Measurements from ENCODE around the gene TSPAN14.

DNA sequence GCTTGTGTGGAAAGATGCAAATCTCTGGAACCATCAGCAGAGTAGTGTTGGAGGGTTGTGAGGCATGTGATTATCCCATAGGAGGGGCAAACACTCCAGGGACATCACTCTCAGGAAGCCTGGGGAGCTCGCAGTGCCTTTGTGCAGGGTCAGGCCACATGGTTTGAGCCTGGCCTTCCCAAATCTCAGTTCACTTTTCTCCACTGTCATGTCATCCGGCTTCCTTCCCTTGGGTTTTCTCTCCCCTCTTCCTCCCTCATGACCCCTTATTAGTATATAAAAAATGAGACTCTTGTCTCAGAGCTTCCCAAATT is 20.4 kb downstream of the TSPAN14 start:
- TF ChIP-seq CTCF (IDR thresholded peaks at IDR 0.05): no peak
- no peak for TF ChIP-seq POLR2A (IDR thresholded peaks at IDR 0.05)
